ENCODE data around the gene EHD3. TPM values are rescaled to one million over a fixed set of nuclear protein-coding genes. Genes with fewer than 3 reads are reported as not detected.

The EHD3 gene
- total and polyA plus RNA-seq, 10 of the 15 experiments (the other 5 are each of a cell fraction or from before 2014, with no cell fraction given) = 1.1 to 10.9 (median 8.2) TPM

- peak in 1 of 2 experiments; percentile 76; a peak in 2 of 4 replicates for TF ChIP-seq EP300 (IDR thresholded peaks at IDR 0.05; ENCODE audit: borderline replicate concordance in 1 of 2, control insufficient read depth in 1 of 2, low read depth in 2 of 2, low read length in 2 of 2)
- TF ChIP-seq IRF4 (IDR thresholded peaks at IDR 0.05; ENCODE audit: low read depth, low read length) = peak; percentile 83; the same call in 1 of the 2 replicates
- peak; percentile 61; the same call in 1 of the 2 replicates for TF ChIP-seq SPI1 (IDR thresholded peaks at IDR 0.05; ENCODE audit: borderline replicate concordance, insufficient read depth, low read depth, low read length)
- TF ChIP-seq BCL3 (IDR thresholded peaks at IDR 0.05; ENCODE audit: borderline replicate concordance, insufficient read depth, low read depth, low read length, poor library complexity, severe bottlenecking) = peak; percentile 17
- peak; percentile 97 for TF ChIP-seq IKZF1 (conservative IDR thresholded peaks at IDR 0.05)
- peak; percentile 54; the same call in 1 of the 2 replicates for TF ChIP-seq DPF2 (IDR thresholded peaks at IDR 0.05)
- TF ChIP-seq PAX5 (IDR thresholded peaks at IDR 0.05; ENCODE audit: borderline replicate concordance, low read depth, low read length) = peak; percentile 81
- no peak for TF ChIP-seq ESRRA (IDR thresholded peaks at IDR 0.05; ENCODE audit: low read length)
- 0 out of 2 replicates have a peak, but pooled peaks have one; percentile 15 for TF ChIP-seq CHD2 (IDR thresholded peaks at IDR 0.05; ENCODE audit: borderline replicate concordance, low read depth, low read length)
Observed at GRCh38 chr2:31255911-31256571, 22.1 kb downstream of the EHD3 start (continued).
